H1 (cell line): ENCODE data around the gene MRTFB. TPM values are rescaled to one million over a fixed set of nuclear protein-coding genes. Genes with fewer than 3 reads are reported as not detected.

Experiments
- CTCF ChIA-PET: fragments of 300-600 bp; sonication (Branson Sonifier 250); formaldehyde crosslinking; loops from one replicate; lab custom pipeline; 2021; ENCODE audit not compliant: partially characterized antibody; lab: Charles Lee
- POLR2A ChIA-PET: fragments of 300-600 bp; sonication (Branson Sonifier 250); formaldehyde crosslinking; loops from one replicate; lab custom pipeline; 2021; ENCODE audit warnings: inconsistent platforms; ENCODE audit not compliant: partially characterized antibody; lab: Charles Lee
- DNase-seq, 2 experiments: peaks; one replicate each; pipeline versions ENCODE4 v3.0.0 to v3.0.0-alpha.2; 2010 to 2022; ENCODE audit warnings: low spot score in 2 of 2, low read depth in 1 of 2, mixed read lengths in 1 of 2
- FAIRE-seq: peaks from 2 replicates; lab custom pipeline; 2011; peaks lifted over from hg19 to GRCh38; lab: Jason Lieb, UNC
- H2AFZ ChIP-seq: 2 replicates; pipeline ENCODE4 v1.8.1; 2012; ENCODE audit warnings: low read length, inconsistent platforms
- H2AK5ac ChIP-seq: 2 replicates; pipeline ENCODE4 v1.6.1; 2013; ENCODE audit warnings: low read depth, low read length
- H2BK120ac ChIP-seq: replicated peaks from 2 replicates; pipeline ENCODE3; 2013; ENCODE audit warnings: low read depth, low read length, inconsistent platforms
- H2BK12ac ChIP-seq: 2 replicates; pipeline ENCODE4 v1.6.1; 2013; ENCODE audit warnings: low read depth, low read length
- H2BK15ac ChIP-seq: 2 replicates; pipeline ENCODE4 v1.6.1; 2013; ENCODE audit warnings: low read length
- H2BK20ac ChIP-seq: 2 replicates; pipeline ENCODE4 v1.6.1; 2013; ENCODE audit warnings: low read length
- H2BK5ac ChIP-seq: 2 replicates; pipeline ENCODE4 v1.6.1; 2013; ENCODE audit warnings: low read depth, low read length
- H3K14ac ChIP-seq: 2 replicates; pipeline ENCODE4 v1.6.1; 2013; ENCODE audit warnings: inconsistent platforms; ENCODE audit not compliant: insufficient read length
- H3K18ac ChIP-seq: 2 replicates; pipeline ENCODE4 v1.6.1; 2013; ENCODE audit warnings: low read length; ENCODE audit errors: extremely low read depth
- H3K23ac ChIP-seq: 2 replicates; pipeline ENCODE4 v1.6.1; 2013; ENCODE audit warnings: inconsistent platforms; ENCODE audit not compliant: insufficient read length
- H3K23me2 ChIP-seq: 2 replicates; pipeline ENCODE4 v1.6.1; 2013; ENCODE audit warnings: low read depth, low read length
- H3K27ac ChIP-seq: 2 replicates; pipeline ENCODE4 v1.6.1; 2011; ENCODE audit warnings: low read depth, low read length, inconsistent platforms
- H3K27me3 ChIP-seq, 4 experiments: replicated peaks in 1 of 4; 1 replicate in 1 of 4; 2 replicates in 3 of 4; pipeline versions ENCODE4 v1.6.1 to v1.8.1; 2011 to 2013; ENCODE audit warnings: low read length in 3 of 4, mild to moderate bottlenecking in 3 of 4, inconsistent platforms in 2 of 4, mixed read lengths in 2 of 4, moderate library complexity in 1 of 4; ENCODE audit not compliant: control insufficient read depth in 3 of 4, insufficient read depth in 3 of 4; ENCODE audit errors: extremely low read depth in 1 of 4
- H3K36me3 ChIP-seq, 4 experiments: 2 replicates each; pipeline versions ENCODE4 v1.6.1 to v1.8.1; 2011 to 2013; ENCODE audit warnings: mild to moderate bottlenecking in 4 of 4, low read length in 3 of 4, moderate library complexity in 2 of 4, control low read depth in 1 of 4, inconsistent platforms in 1 of 4; ENCODE audit not compliant: insufficient read depth in 4 of 4, control insufficient read depth in 2 of 4
- H3K4ac ChIP-seq: replicated peaks from 2 replicates; pipeline ENCODE3; 2013; ENCODE audit warnings: low read length, low read depth, mixed read lengths, inconsistent platforms; ENCODE audit not compliant: insufficient read length
- H3K4me1 ChIP-seq, 4 experiments: replicated peaks in 1 of 4; 1 replicate in 1 of 4; 2 replicates in 3 of 4; pipeline versions ENCODE4 v1.6.1 to v1.8.1; 2011 to 2013; ENCODE audit warnings: low read length in 3 of 4, inconsistent platforms in 2 of 4, mixed read lengths in 1 of 4; ENCODE audit not compliant: insufficient read depth in 4 of 4, control insufficient read depth in 3 of 4
- H3K4me2 ChIP-seq, 2 experiments: 2 replicates each; pipeline versions ENCODE4 v1.6.1 to v1.8.1; 2011 to 2013; ENCODE audit warnings: low read depth in 2 of 2, low read length in 2 of 2, control low read depth in 1 of 2, inconsistent platforms in 1 of 2, mild to moderate bottlenecking in 1 of 2; ENCODE audit not compliant: insufficient read depth in 1 of 2
- H3K4me3 ChIP-seq, 4 experiments: fragments of 200-600, 300-600 bp in 1 of 4; sonication (generic), shearing (Covaris generic), sonication (Bioruptor Twin) in 1 of 4; 2 replicates each; pipeline versions ENCODE4 v1.5.1 to v1.8.1; 2011 to 2016; ENCODE audit warnings: low read length in 4 of 4, low read depth in 3 of 4, control low read depth in 2 of 4, inconsistent platforms in 2 of 4, mild to moderate bottlenecking in 2 of 4, mixed read lengths in 1 of 4, moderate library complexity in 1 of 4; ENCODE audit not compliant: insufficient read depth in 2 of 4; ENCODE audit errors: extremely low read depth in 1 of 4
- H3K56ac ChIP-seq: replicated peaks from 2 replicates; pipeline ENCODE3; 2013; ENCODE audit warnings: low read depth, mild to moderate bottlenecking, mixed read lengths, low read length, inconsistent platforms; ENCODE audit not compliant: insufficient read length
- H3K79me1 ChIP-seq: 2 replicates; pipeline ENCODE4 v1.6.1; 2013; ENCODE audit warnings: low read depth, low read length, control low read depth
- H3K79me2 ChIP-seq, 2 experiments: 2 replicates each; pipeline versions ENCODE4 v1.6.1 to v1.8.1; 2012 to 2013; ENCODE audit warnings: low read length in 2 of 2, mild to moderate bottlenecking in 2 of 2, inconsistent platforms in 1 of 2; ENCODE audit not compliant: insufficient read depth in 2 of 2, control insufficient read depth in 1 of 2
- H3K9ac ChIP-seq, 4 experiments: replicated peaks in 1 of 4; 1 replicate in 1 of 4; 2 replicates in 3 of 4; pipeline versions ENCODE4 v1.6.1 to v1.8.1; 2011 to 2013; ENCODE audit warnings: low read depth in 3 of 4, low read length in 3 of 4, control low read depth in 2 of 4, mild to moderate bottlenecking in 2 of 4, moderate library complexity in 2 of 4, inconsistent platforms in 1 of 4; ENCODE audit errors: extremely low read depth in 1 of 4
- H3K9me3 ChIP-seq, 2 experiments: 2 replicates each; pipeline versions ENCODE4 v1.6.1 to v1.8.1; 2012 to 2013; ENCODE audit warnings: mild to moderate bottlenecking in 2 of 2, moderate library complexity in 2 of 2, control low read depth in 1 of 2, inconsistent platforms in 1 of 2, low read depth in 1 of 2, low read length in 1 of 2, mixed read lengths in 1 of 2; ENCODE audit not compliant: insufficient read depth in 2 of 2
- H4K20me1 ChIP-seq, 2 experiments: replicated peaks in 1 of 2; 2 replicates each; pipeline versions ENCODE3 to v1.8.1; 2011 to 2013; ENCODE audit warnings: inconsistent platforms in 2 of 2, low read length in 2 of 2, mild to moderate bottlenecking in 1 of 2; ENCODE audit not compliant: insufficient read depth in 2 of 2, control insufficient read depth in 1 of 2
- H4K5ac ChIP-seq: 2 replicates; pipeline ENCODE4 v1.6.1; 2013; ENCODE audit warnings: low read length, low read depth, mixed read lengths, inconsistent platforms; ENCODE audit not compliant: insufficient read length
- H4K8ac ChIP-seq: 2 replicates; pipeline ENCODE4 v1.8.0; 2013; ENCODE audit warnings: mild to moderate bottlenecking, moderate library complexity, low read length, inconsistent platforms; ENCODE audit not compliant: insufficient read depth; ENCODE audit errors: extremely low read depth
- H4K91ac ChIP-seq: replicated peaks from 2 replicates; pipeline ENCODE3; 2013; ENCODE audit warnings: low read length, mixed read lengths, inconsistent platforms; ENCODE audit not compliant: insufficient read length
- CBX8 ChIP-seq: fragments of 300-800, 300-1000 bp; sonication (generic); IDR thresholded peaks from 2 replicates; pipeline ENCODE4 v1.7.1; 2016; ENCODE audit warnings: low read depth, low read length, borderline replicate concordance
- CEBPB ChIP-seq: IDR thresholded peaks from 2 replicates; pipeline ENCODE4 v1.6.1; 2012; ENCODE audit warnings: low read depth, low read length
- KDM1A ChIP-seq: fragments of 200-600, 300-600 bp; sonication (generic); IDR thresholded peaks from 2 replicates; pipeline ENCODE4 v1.7.1; 2016; ENCODE audit warnings: mild to moderate bottlenecking, low read length, borderline replicate concordance
- NANOG ChIP-seq: IDR thresholded peaks from 2 replicates; pipeline ENCODE4 v1.6.1; 2011; ENCODE audit warnings: low read length, low read depth, mild to moderate bottlenecking, inconsistent platforms; ENCODE audit not compliant: insufficient read depth, poor library complexity, severe bottlenecking
- TAF1 ChIP-seq: IDR thresholded peaks from 2 replicates; pipeline ENCODE4 v1.6.1; 2011; ENCODE audit warnings: mild to moderate bottlenecking, low read depth, low read length
- WGBS, 2 experiments: shearing (Covaris generic) in 1 of 2; methylation state at CpG; one replicate each; pipeline versions ENCODE4 v1.1.6 to v1.1.7; 2013 to 2015; ENCODE audit warnings: low lambda C conversion rate in 2 of 2, mixed read lengths in 2 of 2, inconsistent platforms in 1 of 2, low coverage in 1 of 2, missing lambda C conversion rate in 1 of 2; ENCODE audit not compliant: insufficient replicate concordance in 2 of 2, insufficient coverage in 1 of 2, insufficient read length in 1 of 2; ENCODE audit errors: extremely low coverage in 1 of 2, missing lambda C conversion rate in 1 of 2; 5-methylcytosine and 5-hydroxymethylcytosine counted together
- polyA plus RNA-seq, 7 experiments: library from polyadenylated mRNA; depleted of rRNA in 3 of 7; stranded (reverse) in 5 of 7; unstranded in 2 of 7; fragments of >200 nt in 5 of 7; fragments of 200-250 nt in 2 of 7; gene quantifications; 1 replicate in 5 of 7; 2 replicates in 1 of 7; 4 replicates in 1 of 7; pipeline versions ENCODE4 v1.2.1 to v1.2.3, GENCODE V29; 2011 to 2013; ENCODE audit warnings: missing spikeins in 2 of 7, mixed read lengths in 2 of 7
- total RNA-seq: library from RNA; stranded (reverse); fragmentation: NEBNext Ultra II Directional; extraction: Animal tissue kit (Norgen Biotek cat#: 25700); gene quantifications from 2 replicates; pipeline ENCODE4 v1.2.1, GENCODE V29; 2021

MRTFB gene
- total and polyA plus RNA-seq, 2 of the 8 experiments (the other 6 are each of a cell fraction or from before 2014, with no cell fraction given), result 13.5 to 34.9 TPM

DNA sequence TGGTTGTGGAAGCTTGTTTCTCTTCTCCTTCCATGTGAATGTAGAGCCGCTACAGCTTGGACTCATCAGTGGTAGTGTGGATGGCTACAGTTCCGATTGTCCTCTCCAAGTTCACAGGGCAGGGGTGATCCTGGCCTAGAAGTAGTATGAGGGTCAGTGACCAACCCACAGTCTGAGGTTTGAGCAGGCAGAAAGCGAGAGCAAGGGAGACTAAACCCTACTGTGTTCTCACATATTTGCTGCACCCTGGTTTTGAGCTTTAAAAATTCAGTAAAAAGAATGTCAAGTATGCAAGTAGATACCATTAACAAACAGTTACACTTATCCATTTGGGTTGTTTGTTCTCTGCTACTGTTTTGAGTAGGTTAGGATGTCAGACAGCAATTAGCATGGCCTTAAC is 148.9 kb downstream of the MRTFB start:
- Histone ChIP-seq H3K79me2 (no peaks in the 10 kb centered on the region), H4K91ac (no peak overlapping the region), H3K4ac (no peak overlapping the region), H3K27me3 (no peaks in the 10 kb centered on the region), H2AFZ (no peak overlapping the region), H2BK12ac (peak overlapping the region; percentile 10; the same call in 1 of the 2 replicates), H3K79me1 (no peaks in the 10 kb centered on the region), H3K27ac (no peak overlapping the region), H2BK5ac (no peak overlapping the region), H2BK20ac (no peak overlapping the region), H4K5ac (no peak overlapping the region), H3K23ac (no peak overlapping the region), H3K14ac (no peak overlapping the region), H4K8ac (no peak overlapping the region), H3K4me2 (no peak overlapping the region), H3K4me3 (no peak overlapping the region), H3K36me3 (peaks cover 2 to 31% (median 9%) of the 10 kb centered on the region in 4 experiments; a peak in 6 of 8 replicates), H3K9me3 (no peaks in the 10 kb centered on the region), H3K9ac (no peak overlapping the region; a peak in 1 of 7 replicates), H2AK5ac (no peak overlapping the region; the same call in 1 of the 2 replicates), H3K18ac (no peak overlapping the region), H2BK120ac (no peak overlapping the region), H3K23me2 (no peaks in the 10 kb centered on the region; the same call in 1 of the 2 replicates), H3K4me1 (peaks cover 0 to 4% (median 2%) of the 10 kb centered on the region in 4 experiments; a peak in 3 of 7 replicates)
- FAIRE-seq (peak; percentile 48), DNase-seq (no peak)
- ChIA-PET CTCF (interaction anchor here (1.5 to 1.8 kb wide), 2 partner anchors 21 to 33 kb away, joined by 3 to 7 read pairs; no protein-coding TSS in a partner anchor), POLR2A (no interaction called here)
- WGBS, 2 experiments, result 91% methylated on average over 3 of the region's 3 CpGs; no CpG with 5 or more reads in 1 of the 2 experiments
- TF ChIP-seq NANOG, result no peak
- no peak for TF ChIP-seq KDM1A
- TF ChIP-seq TAF1, result no peak
- no peak for TF ChIP-seq CEBPB
- TF ChIP-seq CBX8, result no peak
- TF ChIP-seq, all 59 proteins: peak for 0
- H2BK15ac ChIP-seq, result no peak overlapping the region
- no peak overlapping the region for H3K56ac ChIP-seq
- peaks cover 0 to 2% of the 10 kb centered on the region in 2 experiments for H4K20me1 ChIP-seq
